ENCODE data around the gene CMTM7. TPM values are rescaled to one million over a fixed set of nuclear protein-coding genes. Genes with fewer than 3 reads are reported as not detected.

Gene CMTM7
- total RNA-seq, 2 experiments from 2014 or later, result 31.5 to 35.2 TPM

GRCh38 chr3:32421991-32422859, 30.6 kb downstream of the CMTM7 start:
- ChIA-PET CTCF (interaction anchor here (3.0 to 4.6 kb wide), 2 partner anchors 7 to 46 kb away, joined by 11 to 25 read pairs; no protein-coding TSS in a partner anchor), POLR2A (interaction anchor here (1.1 to 8.5 kb wide), 4 partner anchors 7 to 38 kb away, joined by 3 to 85 read pairs (median 33); no protein-coding TSS in a partner anchor)
- H3K36me3 ChIP-seq (ENCODE audit: insufficient read depth, low read length), result no peaks in the 10 kb centered on the region
- ATAC-seq (ENCODE audit: poor library complexity) (no peak), DNase-seq (peak in 2 of 14 experiments; percentile 31 to 36)
- intact Hi-C loops (cut with DNase I, micrococcal nuclease), result loop anchor here (2.0 to 10.0 kb wide), 3 partner anchors 17 to 1767 kb away; no protein-coding TSS in a partner anchor
- H3K4me1 ChIP-seq (ENCODE audit: insufficient read depth, low read length), result peaks cover 65% of the 10 kb centered on the region
- Mint-ChIP-seq H3K27ac (peak overlapping the region; percentile 95), H3K4me1 (ENCODE audit: low read depth) (peaks cover 93% of the 10 kb centered on the region), H3K4me3 (peak overlapping the region; percentile 23), H3K27me3 (no peaks in the 10 kb centered on the region), H3K9me3 (no peaks in the 10 kb centered on the region), H3K36me3 (ENCODE audit: low read depth) (no peaks in the 10 kb centered on the region)
- no peak overlapping the region for H3K4me3 ChIP-seq (ENCODE audit: low read length)
- H3K27ac ChIP-seq (ENCODE audit: low read depth in 1 of 2, low read length in 2 of 2), result peak overlapping the region in 1 of 2 donors; percentile 29
- no peaks in the 10 kb centered on the region for H3K9me3 ChIP-seq (ENCODE audit: control insufficient read depth in 1 of 2, insufficient read depth in 1 of 2, low read length in 2 of 2)
- no peak for TF ChIP-seq CTCF (IDR thresholded peaks at IDR 0.05)
- no peaks in the 10 kb centered on the region for H3K27me3 ChIP-seq (ENCODE audit: control insufficient read depth in 1 of 2, insufficient read depth in 2 of 2, low read length in 2 of 2)

GRCh38 chr3:32422943-32423342, 31.3 kb downstream of the CMTM7 start:
- H3K36me3 ChIP-seq (ENCODE audit: insufficient read depth, low read length), result no peaks in the 10 kb centered on the region
- intact Hi-C loops (cut with DNase I, micrococcal nuclease), result loop anchor here (1.0 to 10.0 kb wide), 3 partner anchors 8 to 1768 kb away; no protein-coding TSS in a partner anchor
- Mint-ChIP-seq H3K4me1 (ENCODE audit: low read depth) (peaks cover 93% of the 10 kb centered on the region), H3K27ac (peak overlapping the region; percentile 95), H3K4me3 (peak overlapping the region; percentile 40), H3K27me3 (no peaks in the 10 kb centered on the region), H3K9me3 (no peaks in the 10 kb centered on the region), H3K36me3 (ENCODE audit: low read depth) (no peaks in the 10 kb centered on the region)
- no peaks in the 10 kb centered on the region for H3K27me3 ChIP-seq (ENCODE audit: control insufficient read depth in 1 of 2, insufficient read depth in 2 of 2, low read length in 2 of 2)
- DNase-seq (no peak), ATAC-seq (ENCODE audit: poor library complexity) (no peak)
- ChIA-PET CTCF (interaction anchor here (1.4 to 4.6 kb wide), 4 partner anchors 8 to 45 kb away, joined by 3 to 25 read pairs (median 8); no protein-coding TSS in a partner anchor), POLR2A (interaction anchor here (0.6 to 8.5 kb wide), 7 partner anchors 8 to 37 kb away, joined by 3 to 85 read pairs (median 17); partner anchors contain the start of gene CMTM7)
- no peak for TF ChIP-seq CTCF (IDR thresholded peaks at IDR 0.05)
- no peaks in the 10 kb centered on the region for H3K9me3 ChIP-seq (ENCODE audit: control insufficient read depth in 1 of 2, insufficient read depth in 1 of 2, low read length in 2 of 2)
- H3K4me3 ChIP-seq (ENCODE audit: low read length), result no peak overlapping the region
- peak overlapping the region in 1 of 2 donors; percentile 69 for H3K27ac ChIP-seq (ENCODE audit: low read depth in 1 of 2, low read length in 2 of 2)
- H3K4me1 ChIP-seq (ENCODE audit: insufficient read depth, low read length), result peaks cover 69% of the 10 kb centered on the region

- DNase-seq (peak in 2 of 14 experiments; percentile 39 to 43), ATAC-seq (ENCODE audit: poor library complexity) (no peak)
- no peak for TF ChIP-seq CTCF (IDR thresholded peaks at IDR 0.05)
- Histone ChIP-seq H3K4me3 (ENCODE audit: low read length) (no peak overlapping the region), H3K9me3 (ENCODE audit: control insufficient read depth in 1 of 2, insufficient read depth in 1 of 2, low read length in 2 of 2) (no peaks in the 10 kb centered on the region), H3K27ac (ENCODE audit: low read depth in 1 of 2, low read length in 2 of 2) (peak overlapping the region; percentile 19 to 69), H3K4me1 (ENCODE audit: insufficient read depth, low read length) (peaks cover 74% of the 10 kb centered on the region), H3K36me3 (ENCODE audit: insufficient read depth, low read length) (no peaks in the 10 kb centered on the region), H3K27me3 (ENCODE audit: control insufficient read depth in 1 of 2, insufficient read depth in 2 of 2, low read length in 2 of 2) (no peaks in the 10 kb centered on the region)
- Mint-ChIP-seq H3K9me3 (no peaks in the 10 kb centered on the region), H3K27me3 (no peaks in the 10 kb centered on the region), H3K27ac (peak overlapping the region; percentile 95), H3K36me3 (ENCODE audit: low read depth) (no peaks in the 10 kb centered on the region), H3K4me3 (peak overlapping the region; percentile 65), H3K4me1 (ENCODE audit: low read depth) (peaks cover 93% of the 10 kb centered on the region)
- ChIA-PET CTCF (interaction anchor here (1.4 to 4.6 kb wide), 5 partner anchors 8 to 44 kb away, joined by 3 to 25 read pairs (median 5); no protein-coding TSS in a partner anchor), POLR2A (interaction anchor here (0.6 to 8.5 kb wide), 17 partner anchors 8 to 127 kb away, joined by 3 to 85 read pairs (median 4); partner anchors contain the start of gene CMTM7)
- intact Hi-C loops (cut with DNase I, micrococcal nuclease), result loop anchor here (1.0 to 10.0 kb wide), 3 partner anchors 8 to 1769 kb away; no protein-coding TSS in a partner anchor
These were observed 31.9 kb downstream of the CMTM7 start for GRCh38 chr3:32423534-32423933.

All from CD4-positive, alpha-beta T cell (primary cell).